ENCODE results near the gene SAMD8.

Gene SAMD8

DNA sequence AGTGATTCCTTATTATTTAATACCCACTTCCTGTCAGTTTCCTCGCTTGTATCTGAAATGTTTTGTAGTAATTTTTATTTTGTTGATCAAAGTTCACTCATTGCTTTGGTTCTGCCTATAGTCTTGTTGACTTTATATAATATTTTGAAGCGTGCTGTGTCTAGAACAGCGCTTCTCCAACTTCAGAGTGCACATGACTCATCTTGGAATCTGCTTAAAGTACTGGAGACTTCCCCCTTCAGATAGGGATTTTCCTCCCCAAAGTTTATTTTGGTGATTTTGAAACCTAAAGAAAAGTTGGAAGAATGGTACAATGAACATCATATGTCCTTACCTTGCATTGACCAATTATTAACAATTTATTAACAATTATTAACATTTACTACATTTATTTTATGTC is 118.5 kb downstream of the SAMD8 start:
- no peak for DNase-seq

DNA sequence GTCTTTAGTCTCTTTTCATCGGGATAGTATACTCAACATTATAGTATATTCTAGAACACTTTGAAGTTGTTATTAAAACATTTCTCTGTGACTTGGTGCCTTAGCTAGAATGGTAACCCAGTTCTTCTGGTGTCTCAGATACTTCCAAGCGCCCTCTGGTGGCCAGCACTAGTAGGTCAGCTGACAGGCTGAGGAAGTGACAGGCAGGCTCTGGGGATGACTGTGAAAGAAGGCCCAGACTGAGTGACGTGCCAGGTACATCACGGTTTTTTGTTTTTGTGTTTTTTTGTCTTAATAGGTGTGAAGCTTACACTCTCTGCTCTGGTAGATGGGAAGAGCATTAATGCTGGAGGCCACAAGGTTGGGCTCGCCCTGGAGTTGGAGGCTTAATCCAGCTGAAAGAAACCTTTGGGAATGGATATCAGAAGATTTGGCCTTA is 119.2 kb downstream of the SAMD8 start:
- peak; percentile 88 for DNase-seq

Data from right forelimb (tissue), 1 donor.